Measurements from ENCODE around the gene TMOD1.

DNA sequence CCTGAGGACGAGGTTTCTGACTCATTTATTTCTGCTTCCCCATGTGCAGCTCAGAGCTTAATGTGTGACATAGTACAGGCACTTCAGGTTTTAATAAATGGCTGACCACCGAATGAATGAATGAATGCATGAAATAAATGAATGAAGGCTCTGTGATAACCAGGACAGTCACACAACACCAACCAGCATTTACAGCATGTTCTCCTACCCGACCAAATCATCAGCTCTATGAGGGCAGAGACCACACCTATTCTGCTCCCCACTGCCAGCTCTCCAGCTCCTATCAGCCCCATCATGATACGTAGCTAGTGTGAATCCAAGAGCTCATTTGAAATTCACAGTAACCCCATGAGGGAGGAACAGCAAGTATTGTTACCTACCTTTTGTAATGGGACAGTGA lies 4.8 kb downstream of the TMOD1 start:
- TF ChIP-seq EZH2phosphoT487 (IDR thresholded peaks at IDR 0.05; ENCODE audit: insufficient read depth, low read depth) (no peak), EZH2 (IDR thresholded peaks at IDR 0.05; ENCODE audit: insufficient read depth, poor library complexity, severe bottlenecking) (no peak)
